ENCODE measurements around the gene CAPN7.
A peak's percentile ranks its signal among the peaks of the same experiment; 100 is the strongest.

Gene CAPN7

GRCh38 chr3:15197340-15198029 is 8.6 kb upstream of the CAPN7 start:
- Histone ChIP-seq H3K36me3 (ENCODE audit: control insufficient read depth, insufficient read depth, low read length) (no peaks in the 10 kb centered on the region), H3K4me3 (ENCODE audit: insufficient read depth, low read depth, low read length, poor library complexity, severe bottlenecking) (no peak overlapping the region), H3K4me1 (ENCODE audit: control insufficient read depth, insufficient read depth, low read length, poor library complexity, severe bottlenecking) (no peaks in the 10 kb centered on the region), H3K27ac (ENCODE audit: insufficient read depth, low read length, poor library complexity, severe bottlenecking) (no peak overlapping the region), H3K27me3 (replicated peaks; ENCODE audit: control insufficient read depth, insufficient read depth, low read length, poor library complexity, severe bottlenecking) (no peaks in the 10 kb centered on the region), H3K9me3 (ENCODE audit: control insufficient read depth, low read length) (no peaks in the 10 kb centered on the region)
- DNase-seq: no peak

- Histone ChIP-seq H3K27me3 (replicated peaks; ENCODE audit: control insufficient read depth, insufficient read depth, low read length, poor library complexity, severe bottlenecking) (no peaks in the 10 kb centered on the region), H3K9me3 (ENCODE audit: control insufficient read depth, low read length) (no peaks in the 10 kb centered on the region), H3K36me3 (ENCODE audit: control insufficient read depth, insufficient read depth, low read length) (no peaks in the 10 kb centered on the region), H3K4me3 (ENCODE audit: insufficient read depth, low read depth, low read length, poor library complexity, severe bottlenecking) (no peak overlapping the region), H3K4me1 (ENCODE audit: control insufficient read depth, insufficient read depth, low read length, poor library complexity, severe bottlenecking) (no peaks in the 10 kb centered on the region), H3K27ac (ENCODE audit: insufficient read depth, low read length, poor library complexity, severe bottlenecking) (no peak overlapping the region)
- no peak for DNase-seq
Observed at GRCh38 chr3:15198686-15199085, 7.4 kb upstream of the CAPN7 start.

GRCh38 chr3:15199493-15200105 is 6.4 kb upstream of the CAPN7 start:
- no peaks in the 10 kb centered on the region for H3K4me1 ChIP-seq (ENCODE audit: control insufficient read depth, insufficient read depth, low read length, poor library complexity, severe bottlenecking)
- no peaks in the 10 kb centered on the region for H3K36me3 ChIP-seq (ENCODE audit: control insufficient read depth, insufficient read depth, low read length)
- H3K27ac ChIP-seq (ENCODE audit: insufficient read depth, low read length, poor library complexity, severe bottlenecking): no peak overlapping the region
- H3K9me3 ChIP-seq (ENCODE audit: control insufficient read depth, low read length): no peaks in the 10 kb centered on the region
- no peak overlapping the region for H3K4me3 ChIP-seq (ENCODE audit: insufficient read depth, low read depth, low read length, poor library complexity, severe bottlenecking)
- H3K27me3 ChIP-seq (replicated peaks; ENCODE audit: control insufficient read depth, insufficient read depth, low read length, poor library complexity, severe bottlenecking): no peaks in the 10 kb centered on the region
- no peak for DNase-seq

GRCh38 chr3:15204005-15204404 is 2.0 kb upstream of the CAPN7 start:
- no peak overlapping the region for H3K4me3 ChIP-seq (ENCODE audit: insufficient read depth, low read depth, low read length, poor library complexity, severe bottlenecking)
- H3K36me3 ChIP-seq (ENCODE audit: control insufficient read depth, insufficient read depth, low read length): no peaks in the 10 kb centered on the region
- H3K27ac ChIP-seq (ENCODE audit: insufficient read depth, low read length, poor library complexity, severe bottlenecking): no peak overlapping the region
- H3K4me1 ChIP-seq (ENCODE audit: control insufficient read depth, insufficient read depth, low read length, poor library complexity, severe bottlenecking): peaks cover 9% of the 10 kb centered on the region
- no peaks in the 10 kb centered on the region for H3K9me3 ChIP-seq (ENCODE audit: control insufficient read depth, low read length)
- no peaks in the 10 kb centered on the region for H3K27me3 ChIP-seq (replicated peaks; ENCODE audit: control insufficient read depth, insufficient read depth, low read length, poor library complexity, severe bottlenecking)
- DNase-seq: no peak

- no peak for DNase-seq
- Histone ChIP-seq H3K27me3 (replicated peaks; ENCODE audit: control insufficient read depth, insufficient read depth, low read length, poor library complexity, severe bottlenecking) (no peaks in the 10 kb centered on the region), H3K9me3 (ENCODE audit: control insufficient read depth, low read length) (no peaks in the 10 kb centered on the region), H3K4me1 (ENCODE audit: control insufficient read depth, insufficient read depth, low read length, poor library complexity, severe bottlenecking) (peaks cover 9% of the 10 kb centered on the region), H3K4me3 (ENCODE audit: insufficient read depth, low read depth, low read length, poor library complexity, severe bottlenecking) (peak overlapping the region; percentile 92), H3K27ac (ENCODE audit: insufficient read depth, low read length, poor library complexity, severe bottlenecking) (peak overlapping the region; percentile 93), H3K36me3 (ENCODE audit: control insufficient read depth, insufficient read depth, low read length) (no peaks in the 10 kb centered on the region)
Observed at GRCh38 chr3:15205482-15205933, 538 bp upstream of the CAPN7 start.

- H3K4me3 ChIP-seq (ENCODE audit: insufficient read depth, low read depth, low read length, poor library complexity, severe bottlenecking): peak overlapping the region; percentile 92
- DNase-seq: no peak
- peaks cover 9% of the 10 kb centered on the region for H3K4me1 ChIP-seq (ENCODE audit: control insufficient read depth, insufficient read depth, low read length, poor library complexity, severe bottlenecking)
- peak overlapping the region; percentile 93 for H3K27ac ChIP-seq (ENCODE audit: insufficient read depth, low read length, poor library complexity, severe bottlenecking)
- no peaks in the 10 kb centered on the region for H3K27me3 ChIP-seq (replicated peaks; ENCODE audit: control insufficient read depth, insufficient read depth, low read length, poor library complexity, severe bottlenecking)
- no peaks in the 10 kb centered on the region for H3K9me3 ChIP-seq (ENCODE audit: control insufficient read depth, low read length)
- H3K36me3 ChIP-seq (ENCODE audit: control insufficient read depth, insufficient read depth, low read length): no peaks in the 10 kb centered on the region
Observed at GRCh38 chr3:15206662-15207576, 873 bp downstream of the CAPN7 start.

GRCh38 chr3:15207836-15208504 is 1.9 kb downstream of the CAPN7 start:
- H3K36me3 ChIP-seq (ENCODE audit: control insufficient read depth, insufficient read depth, low read length): peaks cover 7% of the 10 kb centered on the region
- no peaks in the 10 kb centered on the region for H3K27me3 ChIP-seq (replicated peaks; ENCODE audit: control insufficient read depth, insufficient read depth, low read length, poor library complexity, severe bottlenecking)
- peak overlapping the region; percentile 93 for H3K27ac ChIP-seq (ENCODE audit: insufficient read depth, low read length, poor library complexity, severe bottlenecking)
- no peak for DNase-seq
- H3K4me3 ChIP-seq (ENCODE audit: insufficient read depth, low read depth, low read length, poor library complexity, severe bottlenecking): no peak overlapping the region
- H3K9me3 ChIP-seq (ENCODE audit: control insufficient read depth, low read length): no peaks in the 10 kb centered on the region
- peaks cover 9% of the 10 kb centered on the region for H3K4me1 ChIP-seq (ENCODE audit: control insufficient read depth, insufficient read depth, low read length, poor library complexity, severe bottlenecking)

- no peak overlapping the region for H3K4me3 ChIP-seq (ENCODE audit: insufficient read depth, low read depth, low read length, poor library complexity, severe bottlenecking)
- no peak overlapping the region for H3K27ac ChIP-seq (ENCODE audit: insufficient read depth, low read length, poor library complexity, severe bottlenecking)
- H3K9me3 ChIP-seq (ENCODE audit: control insufficient read depth, low read length): no peaks in the 10 kb centered on the region
- peaks cover 9% of the 10 kb centered on the region for H3K4me1 ChIP-seq (ENCODE audit: control insufficient read depth, insufficient read depth, low read length, poor library complexity, severe bottlenecking)
- peaks cover 27% of the 10 kb centered on the region for H3K36me3 ChIP-seq (ENCODE audit: control insufficient read depth, insufficient read depth, low read length)
- H3K27me3 ChIP-seq (replicated peaks; ENCODE audit: control insufficient read depth, insufficient read depth, low read length, poor library complexity, severe bottlenecking): no peaks in the 10 kb centered on the region
- DNase-seq: no peak
Observed at GRCh38 chr3:15211937-15212336, 5.9 kb downstream of the CAPN7 start.

GRCh38 chr3:15214758-15215157 is 8.7 kb downstream of the CAPN7 start:
- no peak overlapping the region for H3K27ac ChIP-seq (ENCODE audit: insufficient read depth, low read length, poor library complexity, severe bottlenecking)
- no peak for DNase-seq

More at GRCh38 chr3:15214758-15215157, 8.7 kb downstream of the CAPN7 start:
- no peak overlapping the region for H3K4me3 ChIP-seq (ENCODE audit: insufficient read depth, low read depth, low read length, poor library complexity, severe bottlenecking)
- no peaks in the 10 kb centered on the region for H3K9me3 ChIP-seq (ENCODE audit: control insufficient read depth, low read length)
- peaks cover 49% of the 10 kb centered on the region for H3K36me3 ChIP-seq (ENCODE audit: control insufficient read depth, insufficient read depth, low read length)
- no peaks in the 10 kb centered on the region for H3K27me3 ChIP-seq (replicated peaks; ENCODE audit: control insufficient read depth, insufficient read depth, low read length, poor library complexity, severe bottlenecking)
- no peaks in the 10 kb centered on the region for H3K4me1 ChIP-seq (ENCODE audit: control insufficient read depth, insufficient read depth, low read length, poor library complexity, severe bottlenecking)

All from effector memory CD4-positive, alpha-beta T cell (primary cell).